Testis (tissue), 2 donors: Measurements from ENCODE around the gene ERCC8.

Experiments used
- CTCF ChIP-seq, 3 experiments: fragments of 450-650 bp in 2 of 3; fragments of 200-600 bp in 1 of 3; sonication (generic) in 1 of 3; IDR thresholded peaks; one replicate each; pipeline ENCODE4 v1.5.1; 2016 to 2019; ENCODE audit warnings: antibody characterized with exemption in 3 of 3, mild to moderate bottlenecking in 2 of 3, moderate library complexity in 1 of 3
- POLR2A ChIP-seq: fragments of 450-650 bp; IDR thresholded peaks from one replicate; pipeline ENCODE4 v1.6.1; 2017; ENCODE audit warnings: antibody characterized with exemption, mild to moderate bottlenecking, moderate library complexity

- TF ChIP-seq CTCF (IDR thresholded peaks at IDR 0.05): no peak
- no peak for TF ChIP-seq POLR2A
Measured at GRCh38 chr5:60851626-60852025, 93.2 kb downstream of the ERCC8 start.
